HG03457 (cell line): ENCODE data around the gene ATG4C.

ENCODE experiments used
- ATAC-seq: cut with Tn5 transposase; IDR thresholded peaks from one replicate; pipeline ENCODE4 v1.9.1; 2021; ENCODE audit warnings: moderate number of reproducible peaks; ENCODE audit not compliant: unreplicated experiment

Gene ATG4C

GRCh38 chr1:62903522-62903921 is 119.6 kb downstream of the ATG4C start:
- no peak for ATAC-seq

DNA sequence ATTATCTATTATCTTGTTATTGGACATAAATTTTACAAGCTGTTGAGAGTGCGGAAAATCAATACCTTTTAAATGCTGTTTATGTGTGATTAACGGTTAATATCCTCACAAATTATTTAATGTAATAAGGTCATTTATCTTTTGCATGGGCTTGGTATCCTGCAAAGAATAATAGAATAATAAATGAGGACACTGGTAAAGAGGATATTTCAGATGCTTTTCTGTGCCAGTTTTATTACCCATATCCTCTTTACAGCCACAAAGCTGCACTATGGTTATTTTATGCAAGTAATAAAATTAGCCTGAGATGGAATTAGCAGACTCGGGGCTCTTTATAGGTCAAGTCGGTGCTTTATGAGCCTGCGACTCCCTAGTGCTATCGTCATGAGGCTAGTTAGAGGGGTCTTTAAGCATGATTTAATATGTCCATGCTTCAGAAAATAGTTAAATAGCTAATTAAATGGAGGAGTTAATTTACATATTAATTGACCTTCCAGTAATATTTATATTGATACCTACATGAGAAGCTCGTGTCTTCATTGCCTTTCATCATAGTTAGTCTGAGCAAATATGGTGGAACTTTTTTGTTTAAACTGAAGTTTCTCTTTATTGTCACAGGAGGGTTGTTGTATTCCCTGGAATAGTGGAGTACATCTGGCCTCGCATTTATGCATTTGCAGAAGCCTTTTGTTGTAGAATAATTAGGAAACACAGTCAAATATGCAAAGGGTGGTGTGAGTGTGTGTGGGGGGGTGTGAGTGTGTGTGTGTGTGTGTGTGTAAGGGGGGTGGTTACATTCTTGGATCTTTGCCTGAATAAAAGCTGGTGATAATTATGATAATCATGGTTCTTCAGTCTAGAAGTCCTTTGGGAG is 120.3 kb downstream of the ATG4C start:
- ATAC-seq, result no peak

- no peak for ATAC-seq
Observed at GRCh38 chr1:62904856-62905225, 120.9 kb downstream of the ATG4C start.

DNA sequence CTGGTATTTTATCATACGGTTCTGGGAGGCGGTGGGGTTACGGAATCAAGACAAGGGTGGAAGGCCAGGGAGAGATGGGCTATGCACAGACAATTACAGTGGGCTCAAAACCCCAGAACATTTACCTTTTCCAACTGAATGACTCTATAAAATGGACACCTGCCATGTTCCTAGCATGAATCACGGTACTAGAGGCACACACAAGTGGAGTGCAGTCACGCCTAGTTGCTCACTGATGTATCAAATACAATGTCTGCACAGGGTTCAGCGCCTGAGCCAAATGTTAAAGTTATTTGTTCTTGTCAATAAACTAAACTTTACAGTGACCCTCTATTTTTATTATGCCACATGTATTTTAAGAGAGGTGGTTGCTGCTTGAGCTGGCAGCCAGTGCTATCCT is 121.4 kb downstream of the ATG4C start:
- ATAC-seq, result no peak

- no peak for ATAC-seq
Observed at GRCh38 chr1:62905872-62906271, 121.9 kb downstream of the ATG4C start.

DNA sequence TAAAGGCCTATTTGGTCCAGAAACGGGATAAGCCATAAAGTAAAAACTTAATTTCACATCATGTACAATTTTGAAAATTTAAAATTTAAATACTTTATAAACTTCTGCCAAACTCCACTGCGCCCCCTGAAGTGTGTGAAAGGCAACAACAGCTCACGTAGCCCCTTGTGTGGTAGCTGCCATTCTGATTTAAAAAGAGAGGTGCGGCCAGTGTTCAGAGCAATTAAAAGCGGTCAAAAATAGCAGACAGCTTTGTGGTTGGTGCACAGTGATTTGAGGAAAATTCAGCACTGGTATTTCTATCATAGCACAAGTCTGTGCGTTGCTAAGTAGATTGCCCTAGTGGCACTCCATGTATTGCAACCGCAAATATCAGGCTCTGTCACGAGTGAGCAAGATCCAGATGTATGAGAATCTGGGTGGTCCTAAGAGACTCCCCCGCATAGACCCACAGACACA is 122.5 kb downstream of the ATG4C start:
- ATAC-seq, result no peak

DNA sequence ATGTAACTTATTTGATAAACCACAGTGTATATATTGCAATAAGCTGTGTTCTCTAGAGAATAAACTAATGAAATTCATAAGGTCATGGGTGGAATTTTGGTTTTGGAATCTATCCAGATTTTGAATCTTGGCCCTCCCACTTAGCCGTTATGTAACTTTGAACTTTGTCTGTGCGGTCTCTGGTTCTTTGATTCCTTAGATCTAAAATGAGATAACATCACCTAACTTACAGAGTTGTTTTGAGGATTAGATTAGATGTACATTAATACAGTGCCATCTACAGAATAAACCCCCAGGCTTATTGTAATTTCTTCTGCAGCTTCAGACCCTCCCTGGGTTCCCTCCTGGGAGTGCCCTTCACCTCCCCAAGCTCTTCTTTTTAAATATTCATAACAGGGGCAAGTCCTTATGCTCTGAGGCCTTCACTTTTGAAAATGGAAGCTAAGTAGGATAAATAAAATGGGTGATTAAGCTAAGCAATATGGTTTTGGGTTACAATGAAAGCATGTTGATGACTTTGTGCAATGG is 124.3 kb downstream of the ATG4C start:
- no peak for ATAC-seq

DNA sequence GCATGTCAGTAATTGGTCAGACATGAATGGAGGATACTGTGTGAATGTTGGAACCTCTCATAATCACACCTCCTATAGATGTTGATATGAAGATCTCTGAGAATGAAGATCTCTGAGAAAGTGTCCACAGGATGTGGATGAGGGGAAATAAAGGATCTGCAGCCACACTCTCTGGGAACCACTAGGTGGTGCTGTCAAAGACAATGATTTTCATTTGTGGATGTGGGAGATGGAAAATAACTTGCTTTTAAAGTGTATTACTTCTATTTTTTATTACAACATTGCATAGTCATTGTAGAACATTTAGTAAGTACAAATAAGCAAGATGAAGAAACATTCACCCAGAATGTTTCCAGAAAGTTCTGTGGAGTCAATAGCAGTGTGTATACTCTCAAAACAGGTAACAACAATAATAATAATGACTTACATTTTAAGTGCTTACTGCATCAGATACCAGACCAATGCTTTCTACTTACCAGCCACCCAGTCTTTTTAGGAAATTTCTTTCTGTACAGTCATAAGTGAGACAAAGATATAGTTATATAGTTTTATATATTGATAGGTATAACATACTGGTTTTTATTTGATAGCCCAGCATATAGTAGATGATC is 128.2 kb downstream of the ATG4C start:
- ATAC-seq, result no peak
